Endometrial microvascular endothelial cells (primary cell): Measurements from ENCODE around the gene BBS9. TPM values are rescaled to one million over a fixed set of nuclear protein-coding genes. Genes with fewer than 3 reads are reported as not detected.

Source experiments
- in situ Hi-C: cut with HindIII; loops from 2 replicates; pipeline ENCODE4 v1.10.0; 2017; ENCODE audit warnings: low sequenced_read_pairs, low pct_unique_long_range_greater_than_20kb; ENCODE audit errors: inconsistent ontology term
- total RNA-seq: library from RNA; depleted of rRNA; stranded (reverse); fragments of >200 nt; gene quantifications from one replicate; pipeline ENCODE4 v1.2.3, GENCODE V29; 2015; ENCODE audit errors: inconsistent ontology term

BBS9 gene
- total RNA-seq, 1 donor from 2014 or later = 9.7 TPM

GRCh38 chr7:33400214-33400538 lies 270.8 kb downstream of the BBS9 start:
- in situ Hi-C loops = no loop called here

GRCh38 chr7:33410266-33410665 lies 280.9 kb downstream of the BBS9 start:
- in situ Hi-C loops = no loop called here

- in situ Hi-C loops = no loop called here
Measured at GRCh38 chr7:33411020-33411419, 281.7 kb downstream of the BBS9 start.

- in situ Hi-C loops = no loop called here
Measured at GRCh38 chr7:33412331-33412730, 283.0 kb downstream of the BBS9 start.

- in situ Hi-C loops = no loop called here
Measured at GRCh38 chr7:33418251-33418701, 288.9 kb downstream of the BBS9 start.

- in situ Hi-C loops = no loop called here
Measured at GRCh38 chr7:33420311-33420940, 291.1 kb downstream of the BBS9 start.

GRCh38 chr7:33421429-33421828 lies 292.1 kb downstream of the BBS9 start:
- in situ Hi-C loops = no loop called here

GRCh38 chr7:33422141-33422540 lies 292.8 kb downstream of the BBS9 start:
- in situ Hi-C loops = no loop called here

GRCh38 chr7:33422825-33423645 lies 293.7 kb downstream of the BBS9 start:
- in situ Hi-C loops = no loop called here

GRCh38 chr7:33423646-33424020 lies 294.3 kb downstream of the BBS9 start:
- in situ Hi-C loops = no loop called here

GRCh38 chr7:33425395-33425794 lies 296.0 kb downstream of the BBS9 start:
- in situ Hi-C loops = no loop called here

GRCh38 chr7:33425929-33426678 lies 296.7 kb downstream of the BBS9 start:
- in situ Hi-C loops = no loop called here

- in situ Hi-C loops = no loop called here
Measured at GRCh38 chr7:33428415-33428814, 299.1 kb downstream of the BBS9 start.

- in situ Hi-C loops = no loop called here
Measured at GRCh38 chr7:33431543-33431942, 302.2 kb downstream of the BBS9 start.

GRCh38 chr7:33432821-33433220 lies 303.5 kb downstream of the BBS9 start:
- in situ Hi-C loops = no loop called here

GRCh38 chr7:33433357-33433756 lies 304.0 kb downstream of the BBS9 start:
- in situ Hi-C loops = no loop called here

GRCh38 chr7:33444511-33444910 lies 315.1 kb downstream of the BBS9 start:
- in situ Hi-C loops = no loop called here

GRCh38 chr7:33446551-33446950 lies 317.2 kb downstream of the BBS9 start:
- in situ Hi-C loops = no loop called here

GRCh38 chr7:33448035-33448434 lies 318.7 kb downstream of the BBS9 start:
- in situ Hi-C loops = no loop called here

- in situ Hi-C loops = no loop called here
Measured at GRCh38 chr7:33449847-33450246, 320.5 kb downstream of the BBS9 start.
